HCT116 (cell line): ENCODE results near the gene EPHA8. TPM values are rescaled to one million over a fixed set of nuclear protein-coding genes. Genes with fewer than 3 reads are reported as not detected.

Experiments used
- ATAC-seq: fragments of 200-7000 bp; cut with Tn5 transposase; 2 replicates; pipeline ENCODE4 v1.9.1; 2020; ENCODE audit warnings: mild to moderate bottlenecking, moderate library complexity
- BruUV-seq: library from RNA; stranded (reverse); fragments of 400-500 nt; replicated peaks from 2 replicates; lab custom pipeline; 2021; lab: Mats Ljungman, UMichigan
- CTCF ChIA-PET: fragments of 300-600 bp; sonication (Branson Sonifier 250); formaldehyde crosslinking; loops from one replicate; lab custom pipeline; 2021; ENCODE audit warnings: antibody characterized with exemption; lab: Charles Lee
- POLR2A ChIA-PET: fragments of 300-600, 350-600 bp; sonication (Branson Sonifier 250); formaldehyde crosslinking; loops from one replicate; lab custom pipeline; 2021; ENCODE audit warnings: antibody characterized with exemption; lab: Charles Lee
- RAD21 ChIA-PET, 2 experiments: fragments of 300-600 bp; sonication (Branson Sonifier 250); formaldehyde crosslinking; loops; one replicate each; lab custom pipeline; 2023; ENCODE audit warnings: low total read pairs in 2 of 2; ENCODE audit not compliant: uncharacterized antibody in 2 of 2, unreplicated experiment in 2 of 2, low non-redundant PET in 1 of 2; lab: Charles Lee
- DNase-seq: peaks from one replicate; pipeline ENCODE4 v3.0.0-alpha.2; 2010; ENCODE audit warnings: low read depth, low spot score
- H2AFZ ChIP-seq: fragments of 200-600 bp; shearing (Covaris generic), sonication (generic); 2 replicates; pipeline ENCODE4 v1.6.1; 2017; ENCODE audit warnings: low read depth, mixed run types, mixed read lengths, antibody characterized with exemption, low read length; ENCODE audit not compliant: poor library complexity, severe bottlenecking
- H3K27ac ChIP-seq: 2 replicates; pipeline ENCODE4 v1.5.1; 2012; ENCODE audit warnings: low read depth, low read length
- H3K27me3 ChIP-seq: fragments of 200-600 bp; sonication (generic); 2 replicates; pipeline ENCODE4 v1.6.1; 2016; ENCODE audit warnings: mixed run types, low read length, mixed read lengths; ENCODE audit not compliant: insufficient read depth
- H3K36me3 ChIP-seq, 2 experiments: fragments of 200-500 bp in 1 of 2; fragments of 200-600 bp in 1 of 2; sonication (Bioruptor generic) in 1 of 2; sonication (generic) in 1 of 2; 2 replicates each; pipeline versions ENCODE4 v1.5.1 to v1.6.1; 2014 to 2016; ENCODE audit warnings: low read length in 2 of 2, inconsistent platforms in 1 of 2, mixed read lengths in 1 of 2, mixed run types in 1 of 2; ENCODE audit not compliant: insufficient read depth in 2 of 2, control insufficient read depth in 1 of 2
- H3K4me1 ChIP-seq, 2 experiments: fragments of 200-600 bp in 1 of 2; sonication (generic) in 1 of 2; 2 replicates each; pipeline versions ENCODE4 v1.5.1 to v1.6.1; 2012 to 2017; ENCODE audit warnings: low read length in 2 of 2, inconsistent platforms in 1 of 2, mild to moderate bottlenecking in 1 of 2, mixed read lengths in 1 of 2, mixed run types in 1 of 2, moderate library complexity in 1 of 2; ENCODE audit not compliant: insufficient read depth in 2 of 2, control insufficient read depth in 1 of 2
- H3K4me2 ChIP-seq: fragments of 200-600 bp; sonication (generic); 2 replicates; pipeline ENCODE4 v1.6.1; 2017; ENCODE audit warnings: mixed run types, low read length, mixed read lengths
- H3K4me3 ChIP-seq, 2 experiments: fragments of 200-600 bp in 1 of 2; sonication (generic) in 1 of 2; replicated peaks in 1 of 2; 2 replicates each; pipeline ENCODE4 v1.5.1; 2011 to 2016; ENCODE audit warnings: low read length in 2 of 2, control low read depth in 1 of 2, low read depth in 1 of 2, mild to moderate bottlenecking in 1 of 2, mixed read lengths in 1 of 2, mixed run types in 1 of 2
- H3K79me2 ChIP-seq: fragments of 200-600 bp; sonication (generic); 2 replicates; pipeline ENCODE4 v1.6.1; 2017; ENCODE audit warnings: mild to moderate bottlenecking, mixed run types, low read length, moderate library complexity, mixed read lengths; ENCODE audit not compliant: insufficient read depth
- H3K9ac ChIP-seq: fragments of 200-600 bp; sonication (generic); 2 replicates; pipeline ENCODE4 v1.6.1; 2016; ENCODE audit warnings: low read length, mixed read lengths
- H3K9me2 ChIP-seq: fragments of 200-600 bp; sonication (generic), shearing (Covaris generic); 2 replicates; pipeline ENCODE4 v1.6.1; 2017; ENCODE audit warnings: mixed run types, mild to moderate bottlenecking, moderate library complexity; ENCODE audit not compliant: insufficient read depth
- H3K9me3 ChIP-seq, 2 experiments: fragments of 200-500 bp in 1 of 2; fragments of 200-600 bp in 1 of 2; sonication (Bioruptor generic) in 1 of 2; sonication (generic) in 1 of 2; 2 replicates each; pipeline ENCODE4 v1.6.1; 2014 to 2017; ENCODE audit warnings: low read length in 2 of 2, mixed read lengths in 2 of 2, inconsistent platforms in 1 of 2, low read depth in 1 of 2, mild to moderate bottlenecking in 1 of 2, mixed run types in 1 of 2, moderate library complexity in 1 of 2; ENCODE audit not compliant: control insufficient read depth in 1 of 2, insufficient read depth in 1 of 2
- H4K20me1 ChIP-seq: fragments of 200-600 bp; sonication (generic), shearing (Covaris generic); 2 replicates; pipeline ENCODE4 v1.6.1; 2017; ENCODE audit warnings: mixed run types, mild to moderate bottlenecking, moderate library complexity; ENCODE audit not compliant: insufficient read depth
- CBX3 ChIP-seq: IDR thresholded peaks from 2 replicates; pipeline ENCODE4 v1.6.1; 2012; ENCODE audit warnings: low read depth
- CEBPB ChIP-seq: IDR thresholded peaks from 2 replicates; pipeline ENCODE4 v1.6.1; 2012; ENCODE audit warnings: low read depth
- EGR1 ChIP-seq: IDR thresholded peaks from 2 replicates; pipeline ENCODE4 v1.6.1; 2012; ENCODE audit warnings: low read depth
- ELF1 ChIP-seq: IDR thresholded peaks from 2 replicates; pipeline ENCODE4 v1.6.1; 2012; ENCODE audit warnings: low read depth, borderline replicate concordance
- EZH2 ChIP-seq: fragments of 200-600 bp; sonication (generic); IDR thresholded peaks from 2 replicates; pipeline ENCODE4 v1.6.1; 2017; ENCODE audit warnings: antibody characterized with exemption, mixed run types
- EZH2phosphoT487 ChIP-seq: fragments of 200-600 bp; IDR thresholded peaks from 2 replicates; pipeline ENCODE4 v1.6.1; 2018; ENCODE audit warnings: antibody characterized with exemption, borderline replicate concordance
- FOSL1 ChIP-seq: IDR thresholded peaks from 2 replicates; pipeline ENCODE4 v1.6.1; 2012; ENCODE audit warnings: low read depth
- JUND ChIP-seq: IDR thresholded peaks from 2 replicates; pipeline ENCODE4 v1.6.1; 2012
- POLR2A ChIP-seq: IDR thresholded peaks from 2 replicates; pipeline ENCODE4 v1.7.0; 2011; ENCODE audit warnings: borderline replicate concordance; ENCODE audit not compliant: insufficient read depth, insufficient read length; ENCODE audit errors: extremely low read depth
- POLR2AphosphoS5 ChIP-seq: IDR thresholded peaks from 2 replicates; pipeline ENCODE4 v1.6.1; 2011; ENCODE audit warnings: mild to moderate bottlenecking, low read depth, low read length, moderate library complexity
- RAD21 ChIP-seq: IDR thresholded peaks from 2 replicates; pipeline ENCODE4 v1.6.1; 2012; ENCODE audit warnings: low read depth, mild to moderate bottlenecking
- SP1 ChIP-seq: IDR thresholded peaks from 2 replicates; pipeline ENCODE4 v1.6.1; 2012; ENCODE audit warnings: low read depth
- TCF7L2 ChIP-seq: IDR thresholded peaks from 2 replicates; pipeline ENCODE4 v1.7.0; 2011; ENCODE audit warnings: borderline replicate concordance, inconsistent platforms; ENCODE audit not compliant: insufficient read depth, insufficient read length; ENCODE audit errors: extremely low read depth
- YY1 ChIP-seq: IDR thresholded peaks from 2 replicates; pipeline ENCODE4 v1.6.1; 2011; ENCODE audit warnings: low read length, low read depth, moderate library complexity, mild to moderate bottlenecking; ENCODE audit not compliant: insufficient replicate concordance; ENCODE audit errors: extremely low read depth
- ZFX ChIP-seq: fragments of 450-650 bp; IDR thresholded peaks from 2 replicates; pipeline ENCODE4 v1.6.1; 2017
- ZNF274 ChIP-seq: fragments of 200-500 bp; sonication (Bioruptor generic); IDR thresholded peaks from 2 replicates; pipeline ENCODE4 v1.6.1; 2014; ENCODE audit warnings: mild to moderate bottlenecking, low read depth, low read length, inconsistent platforms
- intact Hi-C: fragments of 100-400 bp; cut with micrococcal nuclease; formaldehyde crosslinking; loops from 2 replicates; pipeline ENCODE4 v1.10.0; 2022
- total RNA-seq: library from RNA; stranded (reverse); gene quantifications from one replicate; pipeline ENCODE4 v1.2.1, GENCODE V29; 2021; ENCODE audit not compliant: unreplicated experiment
- TF ChIP-seq, protein P1 (sequence below), 3 experiments: fragments of 200-600 bp in 1 of 3; sonication (generic) in 1 of 3; IDR thresholded peaks in 2 of 3; conservative IDR thresholded peaks in 1 of 3; 2 replicates each; pipeline ENCODE4 v1.5.1; 2012 to 2017; ENCODE audit warnings: low read depth in 2 of 3, low read length in 2 of 3, antibody characterized with exemption in 1 of 3, borderline replicate concordance in 1 of 3, control low read depth in 1 of 3, mild to moderate bottlenecking in 1 of 3, mixed read lengths in 1 of 3, mixed run types in 1 of 3, moderate library complexity in 1 of 3; ENCODE audit not compliant: insufficient read depth in 1 of 3
- TF ChIP-seq, protein P2 (sequence below): IDR thresholded peaks from 2 replicates; pipeline ENCODE4 v1.6.1; 2012; ENCODE audit warnings: low read depth
- TF ChIP-seq, protein P3 (sequence below): IDR thresholded peaks from 2 replicates; pipeline ENCODE4 v1.6.1; 2012
- TF ChIP-seq, protein P4 (sequence below): IDR thresholded peaks from 2 replicates; pipeline ENCODE4 v1.6.1; 2012

EPHA8 gene
- total RNA-seq, 1 experiment from 2014 or later, result 0.30 TPM

DNA sequence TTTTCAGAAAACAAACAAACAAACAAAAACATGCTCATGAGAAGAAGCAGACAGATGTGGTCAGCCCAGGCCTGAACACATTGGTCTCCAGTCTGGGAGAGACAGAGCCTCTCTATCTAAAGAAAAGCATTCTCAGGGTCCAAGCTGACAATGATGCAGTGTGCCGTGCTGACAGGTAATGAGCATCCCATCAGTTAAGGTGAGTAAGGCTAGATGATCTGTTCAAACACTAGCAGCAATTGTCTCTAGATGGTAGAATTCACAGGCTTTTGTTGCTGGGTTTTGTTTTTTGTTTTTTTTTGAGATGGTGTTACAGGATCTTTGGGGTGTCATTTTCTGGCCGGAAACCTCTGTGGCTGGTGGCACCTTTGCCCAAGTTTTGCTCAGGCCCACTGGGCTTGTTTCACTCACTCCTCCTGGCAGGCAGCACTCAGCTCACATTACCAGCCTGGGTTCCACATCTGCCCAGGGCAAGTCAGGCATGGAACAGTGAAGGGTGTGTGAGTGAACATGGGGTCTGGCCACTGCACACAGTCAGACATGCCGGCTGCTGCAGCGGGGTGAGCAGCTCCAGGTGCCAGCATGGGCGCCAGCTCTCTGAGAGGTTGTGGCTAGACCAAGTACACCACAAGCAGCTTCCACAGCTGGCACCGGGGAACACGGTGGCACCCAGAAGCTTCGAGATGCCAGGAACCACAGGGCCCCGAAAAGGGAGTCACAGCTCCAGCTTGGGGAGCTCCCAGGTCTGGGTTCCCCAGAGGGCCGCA is 70.6 kb downstream of the EPHA8 start:
- H3K27me3 ChIP-seq, result peaks cover 17% of the 10 kb centered on the region; the same call in 1 of the 2 replicates
- no peaks in the 10 kb centered on the region for H3K79me2 ChIP-seq
- RAD21 ChIA-PET, result no interaction called here
- no peak overlapping the region for H3K9ac ChIP-seq
- no peaks in the 10 kb centered on the region for H3K36me3 ChIP-seq
- BruUV-seq, result no TSS peak
- H2AFZ ChIP-seq, result no peak overlapping the region
- H3K9me3 ChIP-seq, result no peaks in the 10 kb centered on the region
- no peaks in the 10 kb centered on the region for H3K9me2 ChIP-seq
- DNase-seq, result no peak
- H3K4me2 ChIP-seq, result no peak overlapping the region
- no peaks in the 10 kb centered on the region for H4K20me1 ChIP-seq
- intact Hi-C loops, result no loop called here
- no peak overlapping the region for H3K27ac ChIP-seq
- POLR2A ChIA-PET, result no interaction called here
- no peak for TF ChIP-seq EGR1
- TF ChIP-seq POLR2AphosphoS5, result no peak
- TF ChIP-seq, protein P1, sequence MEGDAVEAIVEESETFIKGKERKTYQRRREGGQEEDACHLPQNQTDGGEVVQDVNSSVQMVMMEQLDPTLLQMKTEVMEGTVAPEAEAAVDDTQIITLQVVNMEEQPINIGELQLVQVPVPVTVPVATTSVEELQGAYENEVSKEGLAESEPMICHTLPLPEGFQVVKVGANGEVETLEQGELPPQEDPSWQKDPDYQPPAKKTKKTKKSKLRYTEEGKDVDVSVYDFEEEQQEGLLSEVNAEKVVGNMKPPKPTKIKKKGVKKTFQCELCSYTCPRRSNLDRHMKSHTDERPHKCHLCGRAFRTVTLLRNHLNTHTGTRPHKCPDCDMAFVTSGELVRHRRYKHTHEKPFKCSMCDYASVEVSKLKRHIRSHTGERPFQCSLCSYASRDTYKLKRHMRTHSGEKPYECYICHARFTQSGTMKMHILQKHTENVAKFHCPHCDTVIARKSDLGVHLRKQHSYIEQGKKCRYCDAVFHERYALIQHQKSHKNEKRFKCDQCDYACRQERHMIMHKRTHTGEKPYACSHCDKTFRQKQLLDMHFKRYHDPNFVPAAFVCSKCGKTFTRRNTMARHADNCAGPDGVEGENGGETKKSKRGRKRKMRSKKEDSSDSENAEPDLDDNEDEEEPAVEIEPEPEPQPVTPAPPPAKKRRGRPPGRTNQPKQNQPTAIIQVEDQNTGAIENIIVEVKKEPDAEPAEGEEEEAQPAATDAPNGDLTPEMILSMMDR (IDR thresholded peaks at IDR 0.05 in 2 of 3, conservative IDR thresholded peaks at IDR 0.05 in 1 of 3; ENCODE audit: borderline replicate concordance in 1 of 3, insufficient read depth in 1 of 3, low read depth in 2 of 3, low read length in 2 of 3), result no peak
- no peak for TF ChIP-seq RAD21
- TF ChIP-seq, protein P2, sequence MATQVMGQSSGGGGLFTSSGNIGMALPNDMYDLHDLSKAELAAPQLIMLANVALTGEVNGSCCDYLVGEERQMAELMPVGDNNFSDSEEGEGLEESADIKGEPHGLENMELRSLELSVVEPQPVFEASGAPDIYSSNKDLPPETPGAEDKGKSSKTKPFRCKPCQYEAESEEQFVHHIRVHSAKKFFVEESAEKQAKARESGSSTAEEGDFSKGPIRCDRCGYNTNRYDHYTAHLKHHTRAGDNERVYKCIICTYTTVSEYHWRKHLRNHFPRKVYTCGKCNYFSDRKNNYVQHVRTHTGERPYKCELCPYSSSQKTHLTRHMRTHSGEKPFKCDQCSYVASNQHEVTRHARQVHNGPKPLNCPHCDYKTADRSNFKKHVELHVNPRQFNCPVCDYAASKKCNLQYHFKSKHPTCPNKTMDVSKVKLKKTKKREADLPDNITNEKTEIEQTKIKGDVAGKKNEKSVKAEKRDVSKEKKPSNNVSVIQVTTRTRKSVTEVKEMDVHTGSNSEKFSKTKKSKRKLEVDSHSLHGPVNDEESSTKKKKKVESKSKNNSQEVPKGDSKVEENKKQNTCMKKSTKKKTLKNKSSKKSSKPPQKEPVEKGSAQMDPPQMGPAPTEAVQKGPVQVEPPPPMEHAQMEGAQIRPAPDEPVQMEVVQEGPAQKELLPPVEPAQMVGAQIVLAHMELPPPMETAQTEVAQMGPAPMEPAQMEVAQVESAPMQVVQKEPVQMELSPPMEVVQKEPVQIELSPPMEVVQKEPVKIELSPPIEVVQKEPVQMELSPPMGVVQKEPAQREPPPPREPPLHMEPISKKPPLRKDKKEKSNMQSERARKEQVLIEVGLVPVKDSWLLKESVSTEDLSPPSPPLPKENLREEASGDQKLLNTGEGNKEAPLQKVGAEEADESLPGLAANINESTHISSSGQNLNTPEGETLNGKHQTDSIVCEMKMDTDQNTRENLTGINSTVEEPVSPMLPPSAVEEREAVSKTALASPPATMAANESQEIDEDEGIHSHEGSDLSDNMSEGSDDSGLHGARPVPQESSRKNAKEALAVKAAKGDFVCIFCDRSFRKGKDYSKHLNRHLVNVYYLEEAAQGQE, result no peak
- no peak for TF ChIP-seq EZH2phosphoT487
- TF ChIP-seq ZFX, result no peak
- no peak for TF ChIP-seq POLR2A
- TF ChIP-seq ELF1, result no peak
- TF ChIP-seq, protein P3, sequence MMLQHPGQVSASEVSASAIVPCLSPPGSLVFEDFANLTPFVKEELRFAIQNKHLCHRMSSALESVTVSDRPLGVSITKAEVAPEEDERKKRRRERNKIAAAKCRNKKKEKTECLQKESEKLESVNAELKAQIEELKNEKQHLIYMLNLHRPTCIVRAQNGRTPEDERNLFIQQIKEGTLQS, result no peak
- TF ChIP-seq SP1, result no peak
- no peak for TF ChIP-seq CEBPB
- TF ChIP-seq CBX3, result no peak
- TF ChIP-seq, protein P4, sequence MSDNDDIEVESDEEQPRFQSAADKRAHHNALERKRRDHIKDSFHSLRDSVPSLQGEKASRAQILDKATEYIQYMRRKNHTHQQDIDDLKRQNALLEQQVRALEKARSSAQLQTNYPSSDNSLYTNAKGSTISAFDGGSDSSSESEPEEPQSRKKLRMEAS, result no peak
- no peak for TF ChIP-seq JUND
- no peak for TF ChIP-seq FOSL1
- no peak for TF ChIP-seq TCF7L2
- no peak for TF ChIP-seq ZNF274
- no peak for TF ChIP-seq EZH2
- no peak for TF ChIP-seq YY1
- no peak overlapping the region for H3K4me3 ChIP-seq
- no peaks in the 10 kb centered on the region for H3K4me1 ChIP-seq
- no peak for ATAC-seq
- CTCF ChIA-PET, result no interaction called here
